SW 1271 (cell line): ENCODE results near the gene ADRM1.
A peak's percentile ranks its signal among the peaks of the same experiment; 100 is the strongest.

ENCODE experiments used
- DNase-seq, 2 experiments: peaks; one replicate each; lab custom pipeline; 2025; lab: John Stamatoyannopoulos, UW

The ADRM1 gene

GRCh38 chr20:62302341-62303061 is at the start of gene ADRM1:
Gene ADRM1, plus strand, starts transcription at chr20:62302997. Its CDS starts 572 bp downstream, at chr20:62303569.
- DNase-seq, result peak; percentile 91 to 95

- DNase-seq, result no peak
Observed at GRCh38 chr20:62253398-62253797, 49.4 kb upstream of the ADRM1 start.

DNA sequence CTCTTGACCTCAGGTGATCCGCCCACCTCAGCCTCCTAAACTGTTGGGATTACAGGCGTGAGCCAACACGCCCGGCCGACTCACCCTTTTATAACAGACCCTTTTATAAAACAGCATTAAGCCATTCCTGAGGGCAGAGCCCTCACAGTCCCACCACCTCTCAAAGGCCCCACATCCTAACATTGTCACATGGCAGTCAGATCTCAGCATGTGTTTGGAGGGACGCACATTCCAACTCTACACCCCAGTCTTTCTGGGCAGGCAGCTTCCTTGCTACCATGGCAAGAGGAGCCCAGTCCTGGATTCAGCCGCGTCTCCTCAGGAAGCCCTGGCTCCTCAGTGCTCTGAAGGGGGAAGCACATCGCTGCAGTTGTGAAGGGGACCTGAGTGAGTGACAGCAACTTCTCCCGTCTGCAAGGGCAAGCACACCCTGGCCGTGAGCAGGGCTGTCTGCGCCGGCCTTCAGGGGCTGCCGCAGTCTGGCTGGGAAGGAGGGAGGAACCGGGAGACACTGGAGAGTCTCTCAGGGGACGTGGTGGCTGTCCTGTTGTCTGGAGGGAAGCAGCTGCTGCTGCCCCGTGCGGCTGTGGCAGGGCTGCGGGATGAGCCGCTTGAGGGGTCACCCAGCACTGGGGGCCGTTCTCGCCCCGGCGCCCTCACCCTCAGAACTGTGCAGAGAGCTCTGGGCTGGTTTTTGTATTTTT is 48.6 kb upstream of the ADRM1 start:
- DNase-seq, result no peak

DNA sequence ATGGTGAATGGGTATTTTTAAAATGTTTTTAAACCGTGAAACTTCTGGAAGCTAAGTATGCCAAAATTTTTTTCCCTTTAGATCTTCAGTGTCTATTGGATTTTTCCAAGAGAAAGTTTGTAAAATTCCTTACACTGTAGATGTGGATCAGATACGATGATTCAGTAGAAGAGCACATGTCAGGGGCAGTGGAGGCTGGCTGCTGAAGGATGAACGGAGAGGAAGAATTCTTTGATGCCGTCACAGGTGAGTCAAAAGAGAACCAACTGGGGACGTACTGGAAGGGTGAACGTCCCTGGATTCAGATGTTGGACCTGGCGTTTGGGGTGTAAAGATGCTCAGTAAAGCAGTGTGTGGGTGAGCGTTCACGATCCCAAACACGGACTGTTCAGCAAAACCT is 46.8 kb upstream of the ADRM1 start:
- DNase-seq, result no peak

DNA sequence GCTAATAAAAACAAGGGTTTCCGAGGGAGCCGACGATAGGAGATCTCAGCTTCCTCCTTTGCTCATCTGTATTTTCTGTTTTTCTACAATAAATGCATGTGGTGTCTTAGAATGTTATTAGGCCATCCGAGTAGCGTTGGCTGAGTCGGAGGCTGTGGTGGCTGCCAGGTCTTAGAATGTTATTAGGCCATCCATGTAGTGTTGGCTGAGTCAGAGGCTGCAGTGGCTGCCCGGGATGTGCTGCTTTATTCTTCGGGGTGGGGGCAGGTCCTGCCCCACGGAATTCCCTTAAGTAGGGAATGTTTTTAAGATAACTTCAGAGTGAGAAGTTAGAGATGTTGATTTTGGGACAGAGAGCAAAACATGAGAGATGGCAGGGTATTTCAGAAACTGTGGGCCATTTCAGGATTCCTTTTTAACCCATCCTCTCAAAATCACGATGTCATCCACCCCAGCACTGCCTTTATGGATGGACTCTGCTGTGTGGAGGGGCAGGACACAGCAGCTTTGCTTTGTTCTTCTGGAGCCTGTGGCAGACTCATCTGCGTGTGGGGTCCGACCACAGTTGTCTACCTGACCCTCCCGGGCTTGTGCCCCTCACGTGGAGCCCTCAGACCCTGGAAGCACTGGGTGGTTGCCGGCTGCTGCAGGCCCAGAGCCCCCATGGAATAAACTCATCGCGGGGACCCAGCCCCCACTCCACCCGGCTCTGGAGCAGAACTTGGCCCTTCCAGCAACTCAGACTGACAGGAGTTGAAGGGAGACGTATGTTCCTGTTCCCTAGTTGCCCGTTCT is 44.1 kb upstream of the ADRM1 start:
- DNase-seq, result no peak

- no peak for DNase-seq
Observed at GRCh38 chr20:62259294-62259565, 43.6 kb upstream of the ADRM1 start.

DNA sequence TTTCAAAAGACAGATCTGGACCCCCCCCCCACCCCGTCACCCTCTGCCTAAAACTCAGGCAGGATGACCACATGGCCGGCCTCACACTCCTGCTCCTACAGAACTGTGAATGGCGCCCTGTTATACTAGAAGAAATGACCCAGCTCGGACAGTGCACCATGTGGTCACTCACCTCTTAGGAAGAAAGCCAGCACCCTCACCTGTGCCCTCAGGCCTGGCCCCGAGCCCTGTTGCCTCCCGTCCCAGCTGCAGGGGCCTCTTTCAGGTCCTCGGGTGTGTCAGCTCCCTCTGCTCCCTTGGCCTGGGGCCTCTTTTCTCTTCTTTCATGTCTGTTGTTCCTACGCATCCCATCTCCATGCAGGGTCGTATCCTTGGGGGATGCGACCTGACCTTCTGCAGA is 40.7 kb upstream of the ADRM1 start:
- no peak for DNase-seq

- no peak for DNase-seq
Observed at GRCh38 chr20:62263396-62263795, 39.4 kb upstream of the ADRM1 start.

- DNase-seq, result no peak
Observed at GRCh38 chr20:62265365-62265764, 37.4 kb upstream of the ADRM1 start.

GRCh38 chr20:62266340-62266739 is 36.5 kb upstream of the ADRM1 start:
- DNase-seq, result no peak

GRCh38 chr20:62266851-62267250 is 35.9 kb upstream of the ADRM1 start:
- DNase-seq, result no peak

DNA sequence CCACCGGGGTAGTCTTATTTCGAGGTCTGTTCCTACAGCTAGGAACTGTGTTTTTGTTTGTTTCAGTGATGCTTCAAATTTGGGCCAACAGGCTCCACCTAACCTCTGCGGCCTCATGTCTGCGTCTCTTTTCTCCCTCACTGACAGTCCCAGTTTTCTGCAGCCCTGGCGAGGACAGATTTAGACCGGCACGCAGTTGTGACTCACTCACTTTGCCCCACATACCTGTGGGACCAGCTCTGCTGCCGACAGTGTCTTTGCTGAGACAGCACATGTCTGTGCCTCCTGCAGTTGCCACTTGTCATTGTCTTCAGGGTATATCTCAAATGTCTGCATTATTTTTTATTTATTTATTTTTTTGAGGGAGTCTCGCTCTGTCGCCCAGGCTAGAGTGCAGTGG is 35.3 kb upstream of the ADRM1 start:
- no peak for DNase-seq

GRCh38 chr20:62268228-62268900 is 34.4 kb upstream of the ADRM1 start:
- no peak for DNase-seq

- DNase-seq, result no peak
Observed at GRCh38 chr20:62269378-62269777, 33.4 kb upstream of the ADRM1 start.

DNA sequence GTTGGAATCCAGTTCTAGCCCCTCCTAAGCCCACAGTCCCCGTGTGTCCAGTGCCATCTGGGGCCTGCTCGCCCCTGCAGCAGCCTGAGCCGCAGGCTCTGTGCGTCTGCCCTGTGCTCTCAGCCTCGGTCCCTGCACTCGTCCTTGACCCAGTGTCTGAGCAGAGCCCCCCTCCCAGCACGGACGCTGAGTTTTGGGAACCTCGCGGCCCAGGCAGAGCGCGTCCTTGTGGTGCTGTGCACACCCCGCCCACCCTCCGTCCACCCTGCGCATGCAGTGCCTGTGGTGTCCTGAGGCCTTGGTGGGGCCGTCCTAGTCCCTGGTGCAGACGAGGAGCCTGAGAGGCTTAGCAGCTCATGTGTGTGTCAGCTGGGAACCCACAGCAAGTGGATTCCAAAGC is 32.9 kb upstream of the ADRM1 start:
- DNase-seq, result no peak

DNA sequence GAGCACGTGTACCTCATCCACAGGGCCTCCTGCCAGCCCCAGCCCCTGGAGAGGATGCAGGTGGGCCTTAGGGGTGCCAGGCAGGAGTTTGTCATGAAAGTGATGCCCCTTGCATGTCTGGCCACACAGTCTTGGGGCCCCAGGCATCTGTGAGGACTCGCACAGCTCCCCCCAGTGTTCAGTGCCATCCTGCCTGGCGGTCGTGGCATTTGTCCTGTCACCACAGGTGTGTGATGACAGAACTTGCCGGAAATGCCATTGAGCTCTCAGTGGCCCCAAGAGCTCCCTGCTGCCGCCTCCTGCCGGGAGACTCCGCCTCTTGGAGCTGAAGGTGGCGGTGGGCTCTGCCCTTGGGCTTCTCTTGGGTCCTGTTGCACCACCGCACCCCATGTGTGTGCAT is 30.6 kb upstream of the ADRM1 start:
- DNase-seq, result no peak

DNA sequence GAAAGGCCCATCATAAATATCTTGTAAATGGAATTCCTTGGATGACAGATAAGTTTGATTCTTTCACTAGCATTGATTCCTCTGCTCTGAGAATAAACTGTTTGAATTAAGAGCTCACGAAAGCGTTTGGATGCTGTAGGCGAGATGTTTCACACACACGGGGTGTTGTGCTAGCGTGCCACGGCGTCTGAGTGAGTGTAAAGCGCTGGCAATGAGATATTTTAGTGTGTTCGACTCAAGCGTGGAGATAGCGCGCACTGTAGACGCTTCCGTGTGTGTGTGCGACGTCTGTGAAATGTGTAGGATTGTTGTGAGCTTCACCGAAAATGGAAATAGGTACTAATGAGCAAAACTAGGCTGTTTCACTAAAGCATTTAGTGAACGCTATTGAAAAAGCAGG is 29.4 kb upstream of the ADRM1 start:
- DNase-seq, result no peak

GRCh38 chr20:62274332-62274950 is 28.4 kb upstream of the ADRM1 start:
- no peak for DNase-seq

DNA sequence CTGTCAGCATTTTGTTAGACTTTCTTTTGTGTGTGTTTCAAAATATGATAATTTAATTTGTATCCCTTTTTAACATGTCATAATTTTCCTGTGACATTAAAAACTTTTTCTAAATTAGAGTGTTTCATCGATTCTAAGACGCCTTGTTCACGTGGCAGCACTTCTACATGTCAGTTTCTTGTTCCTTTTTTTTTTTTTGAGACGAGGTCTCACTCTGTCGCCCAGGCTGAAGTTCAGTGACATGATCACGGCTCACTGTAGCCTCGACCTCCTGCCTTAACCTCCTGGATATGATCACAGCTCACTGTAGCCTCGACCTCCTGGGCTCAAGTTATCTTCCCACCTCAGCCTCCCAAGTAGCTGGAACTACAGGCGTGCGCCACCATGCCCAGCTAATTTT is 27.6 kb upstream of the ADRM1 start:
- DNase-seq, result no peak

DNA sequence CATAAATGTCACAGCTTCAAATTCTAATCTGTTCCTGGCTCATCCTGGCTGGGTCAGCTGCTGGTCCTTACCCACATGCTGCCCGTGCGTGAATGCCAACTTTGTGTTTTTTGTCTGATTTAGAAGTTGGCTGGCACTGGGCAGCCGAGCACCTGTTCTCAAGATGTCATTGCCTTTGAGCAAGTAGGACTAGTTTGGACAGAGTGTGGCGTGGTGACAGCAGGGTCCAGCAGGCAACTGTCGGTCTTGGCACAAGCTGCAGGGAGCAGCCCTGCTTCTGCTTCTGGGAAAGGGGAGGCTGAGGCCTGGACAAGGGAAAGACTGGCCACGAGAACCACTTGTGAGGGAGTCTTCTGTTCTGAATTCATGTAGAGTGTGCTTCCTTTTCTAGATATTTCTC is 26.4 kb upstream of the ADRM1 start:
- DNase-seq, result no peak

DNA sequence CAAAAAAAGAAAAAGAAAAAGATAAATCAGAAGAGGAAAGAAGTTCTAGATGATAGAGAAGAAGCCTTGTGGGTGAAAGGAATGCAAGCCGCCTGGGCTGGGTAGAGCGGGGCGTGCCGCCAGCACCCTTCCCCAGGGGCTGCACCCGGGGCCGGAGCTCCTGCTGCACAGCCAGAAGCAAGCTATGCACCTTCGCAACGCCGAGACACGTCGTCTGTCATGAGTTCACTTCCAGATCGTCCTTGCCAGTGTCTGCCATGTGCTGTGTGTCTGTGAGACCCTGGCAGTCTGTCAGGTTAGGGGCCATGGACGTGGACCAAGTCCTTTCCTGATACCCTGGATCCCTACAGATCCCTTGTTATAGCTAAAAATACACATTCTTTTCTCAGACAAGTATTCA is 25.5 kb upstream of the ADRM1 start:
- DNase-seq, result no peak

DNA sequence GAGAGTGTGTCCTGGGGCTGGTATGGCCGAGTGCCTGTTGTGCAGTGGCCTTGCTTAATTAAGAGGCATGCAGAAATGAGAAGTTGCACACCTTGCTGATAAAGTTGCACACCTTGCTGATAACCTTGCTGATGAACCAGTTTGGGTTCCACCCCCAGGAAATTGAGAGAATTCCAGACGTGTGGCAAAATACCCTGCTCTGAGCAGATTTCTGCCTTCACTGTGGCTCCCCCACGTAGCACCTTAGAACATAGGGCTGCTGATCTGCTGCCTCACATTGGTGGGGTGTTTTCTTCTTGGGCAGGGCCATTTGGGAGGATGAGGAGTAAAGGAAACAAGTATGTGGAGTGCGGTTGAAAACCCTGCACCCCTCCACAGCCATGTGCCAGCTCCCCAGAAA is 22.5 kb upstream of the ADRM1 start:
- no peak for DNase-seq
